ENCODE results near the gene USP16.

DNA sequence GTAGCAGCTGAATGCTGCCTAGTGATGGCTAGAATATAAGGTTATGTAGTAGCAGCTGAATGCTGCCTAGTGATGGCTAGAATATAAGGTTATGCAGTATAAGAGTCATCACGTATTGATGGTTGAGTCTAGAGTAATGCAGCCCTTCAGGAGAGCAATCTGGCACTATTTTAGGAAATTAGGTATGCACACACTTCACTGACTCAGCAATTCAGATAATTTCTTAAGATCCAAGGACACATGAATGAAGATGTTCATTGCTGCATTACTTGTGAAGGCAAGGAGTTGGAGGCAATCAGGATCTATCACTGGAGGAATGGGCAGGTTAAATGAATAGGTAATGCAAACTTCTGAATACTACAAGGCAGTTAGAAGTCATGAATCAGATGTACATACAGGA is 45.4 kb upstream of the USP16 start:
- TF ChIP-seq, protein P1, sequence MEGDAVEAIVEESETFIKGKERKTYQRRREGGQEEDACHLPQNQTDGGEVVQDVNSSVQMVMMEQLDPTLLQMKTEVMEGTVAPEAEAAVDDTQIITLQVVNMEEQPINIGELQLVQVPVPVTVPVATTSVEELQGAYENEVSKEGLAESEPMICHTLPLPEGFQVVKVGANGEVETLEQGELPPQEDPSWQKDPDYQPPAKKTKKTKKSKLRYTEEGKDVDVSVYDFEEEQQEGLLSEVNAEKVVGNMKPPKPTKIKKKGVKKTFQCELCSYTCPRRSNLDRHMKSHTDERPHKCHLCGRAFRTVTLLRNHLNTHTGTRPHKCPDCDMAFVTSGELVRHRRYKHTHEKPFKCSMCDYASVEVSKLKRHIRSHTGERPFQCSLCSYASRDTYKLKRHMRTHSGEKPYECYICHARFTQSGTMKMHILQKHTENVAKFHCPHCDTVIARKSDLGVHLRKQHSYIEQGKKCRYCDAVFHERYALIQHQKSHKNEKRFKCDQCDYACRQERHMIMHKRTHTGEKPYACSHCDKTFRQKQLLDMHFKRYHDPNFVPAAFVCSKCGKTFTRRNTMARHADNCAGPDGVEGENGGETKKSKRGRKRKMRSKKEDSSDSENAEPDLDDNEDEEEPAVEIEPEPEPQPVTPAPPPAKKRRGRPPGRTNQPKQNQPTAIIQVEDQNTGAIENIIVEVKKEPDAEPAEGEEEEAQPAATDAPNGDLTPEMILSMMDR (IDR thresholded peaks at IDR 0.05; ENCODE audit: low read depth, low read length) = no peak
- no peak for TF ChIP-seq POLR2A (IDR thresholded peaks at IDR 0.05; ENCODE audit: extremely low read depth, insufficient read length)
- no peak for TF ChIP-seq MYC (IDR thresholded peaks at IDR 0.05; ENCODE audit: low read depth, low read length)
- TF ChIP-seq, protein P2, sequence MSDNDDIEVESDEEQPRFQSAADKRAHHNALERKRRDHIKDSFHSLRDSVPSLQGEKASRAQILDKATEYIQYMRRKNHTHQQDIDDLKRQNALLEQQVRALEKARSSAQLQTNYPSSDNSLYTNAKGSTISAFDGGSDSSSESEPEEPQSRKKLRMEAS (IDR thresholded peaks at IDR 0.05; ENCODE audit: low read depth, low read length) = no peak
